ENCODE results near the gene DOK6. TPM values are rescaled to one million over a fixed set of nuclear protein-coding genes. Genes with fewer than 3 reads are reported as not detected.

DOK6 gene
- total RNA-seq, 3 donors from 2014 or later = 1.0 to 1.4 (median 1.3) TPM

GRCh38 chr18:69469444-69469919 lies 68.8 kb downstream of the DOK6 start:
- H3K36me3 ChIP-seq = peaks cover under 1% of the 10 kb centered on the region

GRCh38 chr18:69480460-69480859 lies 79.8 kb downstream of the DOK6 start:
- Histone ChIP-seq H3K4me3 (no peak overlapping the region), H3K27me3 (no peaks in the 10 kb centered on the region), H3K9me3 (no peaks in the 10 kb centered on the region), H3K36me3 (no peaks in the 10 kb centered on the region), H3K27ac (no peak overlapping the region), H3K4me1 (no peaks in the 10 kb centered on the region)
- no peak for TF ChIP-seq POLR2A (IDR thresholded peaks at IDR 0.05)
- TF ChIP-seq CTCF (IDR thresholded peaks at IDR 0.05) = no peak
- TF ChIP-seq POLR2AphosphoS5 (IDR thresholded peaks at IDR 0.05) = no peak
- DNase-seq (ENCODE audit: low spot score in 2 of 2) = no peak
- intact Hi-C loops (cut with DNase I; ENCODE audit: low total_unique reads) = loop anchor here (5.0 kb wide), 1 partner anchor 267 kb away; no protein-coding TSS in a partner anchor

More at GRCh38 chr18:69469444-69469919, 68.8 kb downstream of the DOK6 start:
- TF ChIP-seq POLR2AphosphoS5 (IDR thresholded peaks at IDR 0.05) (no peak), CTCF (IDR thresholded peaks at IDR 0.05) (no peak), POLR2A (IDR thresholded peaks at IDR 0.05) (no peak)
- no peaks in the 10 kb centered on the region for H3K27me3 ChIP-seq
- no peak overlapping the region for H3K27ac ChIP-seq
- H3K4me3 ChIP-seq = no peak overlapping the region
- DNase-seq (ENCODE audit: low spot score in 2 of 2) = no peak
- H3K4me1 ChIP-seq = no peaks in the 10 kb centered on the region
- no peaks in the 10 kb centered on the region for H3K9me3 ChIP-seq
- intact Hi-C loops (cut with DNase I; ENCODE audit: low total_unique reads) = no loop called here

GRCh38 chr18:69483574-69483973 lies 82.9 kb downstream of the DOK6 start:
- no peaks in the 10 kb centered on the region for H3K4me1 ChIP-seq
- H3K27ac ChIP-seq = no peak overlapping the region
- intact Hi-C loops (cut with DNase I; ENCODE audit: low total_unique reads) = loop anchor here (5.0 kb wide), 1 partner anchor 264 kb away; no protein-coding TSS in a partner anchor

GRCh38 chr18:69484699-69485396 lies 84.2 kb downstream of the DOK6 start:
- Histone ChIP-seq H3K4me1 (no peaks in the 10 kb centered on the region), H3K27me3 (no peaks in the 10 kb centered on the region), H3K27ac (no peak overlapping the region), H3K4me3 (no peak overlapping the region), H3K36me3 (no peaks in the 10 kb centered on the region), H3K9me3 (peaks cover 0 to 5% of the 10 kb centered on the region in 2 donors)
- DNase-seq (ENCODE audit: low spot score in 2 of 2) = no peak
- intact Hi-C loops (cut with DNase I; ENCODE audit: low total_unique reads) = loop anchor here (5.0 kb wide), 1 partner anchor 262 kb away; no protein-coding TSS in a partner anchor
- TF ChIP-seq POLR2AphosphoS5 (IDR thresholded peaks at IDR 0.05) (no peak), POLR2A (IDR thresholded peaks at IDR 0.05) (no peak), CTCF (IDR thresholded peaks at IDR 0.05) (no peak)

More at GRCh38 chr18:69483574-69483973, 82.9 kb downstream of the DOK6 start:
- no peak overlapping the region for H3K4me3 ChIP-seq
- H3K9me3 ChIP-seq = peaks cover 0 to 5% of the 10 kb centered on the region in 2 donors
- no peak for DNase-seq (ENCODE audit: low spot score in 2 of 2)
- TF ChIP-seq POLR2A (IDR thresholded peaks at IDR 0.05) (no peak), CTCF (IDR thresholded peaks at IDR 0.05) (no peak), POLR2AphosphoS5 (IDR thresholded peaks at IDR 0.05) (no peak)
- H3K27me3 ChIP-seq = no peaks in the 10 kb centered on the region
- no peaks in the 10 kb centered on the region for H3K36me3 ChIP-seq
